Measurements from ENCODE around the gene PLA2G4F.

The PLA2G4F gene

GRCh38 chr15:42145546-42146455, 10.6 kb downstream of the PLA2G4F start:
- FAIRE-seq = no peak

- no peak for FAIRE-seq
Observed at GRCh38 chr15:42144841-42145375, 11.5 kb downstream of the PLA2G4F start.

- FAIRE-seq = no peak
Observed at GRCh38 chr15:42143866-42144625, 12.4 kb downstream of the PLA2G4F start.

DNA sequence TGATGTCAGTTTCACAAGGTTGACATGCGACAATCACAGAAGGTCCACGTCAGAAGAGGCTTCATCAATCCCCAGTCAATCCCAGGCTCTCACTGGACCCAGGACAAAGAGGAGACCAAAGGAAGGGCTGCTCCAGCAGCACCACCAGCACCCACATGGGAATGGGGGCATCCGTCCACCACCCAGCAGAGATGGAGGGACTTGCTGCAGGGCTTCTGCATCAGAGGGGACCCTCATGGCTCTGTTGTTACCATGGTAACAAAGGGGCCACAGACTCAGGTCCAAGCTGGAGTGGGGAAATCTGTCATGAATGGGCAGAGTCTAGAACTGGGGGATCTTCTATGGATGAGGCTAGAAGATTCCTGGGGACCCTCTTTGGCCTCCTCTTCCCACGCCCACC, 13.1 kb downstream of the PLA2G4F start:
- FAIRE-seq = no peak

- no peak for FAIRE-seq
Observed at GRCh38 chr15:42141795-42142667, 14.4 kb downstream of the PLA2G4F start.

DNA sequence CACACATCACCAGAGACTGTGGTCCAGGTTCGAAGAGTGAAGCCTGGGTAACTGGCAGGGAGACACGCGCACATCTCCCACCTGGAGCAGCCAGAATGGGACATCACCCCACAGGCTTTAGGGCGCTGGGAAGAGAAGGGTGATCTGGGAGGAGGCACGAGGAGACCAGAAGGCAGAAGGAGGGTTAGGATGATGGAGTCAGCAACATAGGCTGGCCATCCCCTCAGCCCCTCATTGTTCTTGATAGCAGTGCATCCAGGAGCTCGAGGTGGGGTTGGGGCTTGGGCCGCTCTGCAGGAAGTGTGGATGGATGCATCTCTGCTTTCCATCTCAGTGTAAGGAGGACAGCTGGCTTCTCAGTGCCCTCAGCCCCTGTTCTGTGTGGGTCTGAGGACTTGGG, 15.2 kb downstream of the PLA2G4F start:
- FAIRE-seq = no peak

DNA sequence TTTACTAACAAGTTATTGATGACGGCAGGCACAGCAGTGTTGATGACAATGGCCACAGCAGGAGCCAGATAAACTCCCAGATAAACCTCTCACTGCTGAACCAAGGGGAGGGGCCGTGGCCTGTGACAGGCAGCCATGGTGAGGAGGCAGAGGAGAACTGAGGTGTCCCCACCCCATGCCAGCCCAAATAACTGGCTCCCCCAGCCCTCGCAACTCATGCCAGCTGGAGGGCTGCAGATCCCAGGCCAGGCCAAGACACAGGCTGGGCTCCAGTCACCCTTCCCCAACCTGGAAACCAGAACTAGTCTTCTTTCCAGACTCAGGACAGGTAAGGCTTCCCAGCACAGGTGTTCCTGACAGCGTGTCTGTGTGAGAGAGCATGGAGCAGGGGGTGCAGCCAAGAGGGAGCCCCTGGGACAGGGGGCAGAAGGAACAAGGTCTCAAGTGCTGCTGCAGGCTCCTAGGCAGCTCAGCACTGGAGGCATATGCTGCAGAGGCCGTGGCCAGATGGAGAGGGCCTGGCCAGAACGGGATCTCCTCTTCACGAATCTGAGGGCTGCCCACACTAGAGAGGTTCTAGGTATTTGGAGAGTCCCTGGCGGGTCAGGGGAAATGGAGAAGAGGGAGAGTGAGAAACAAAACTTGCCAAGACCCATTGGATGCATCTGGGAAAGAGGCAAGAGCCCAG, 15.9 kb downstream of the PLA2G4F start:
- FAIRE-seq = no peak

- FAIRE-seq = no peak
Observed at GRCh38 chr15:42139596-42139995, 16.8 kb downstream of the PLA2G4F start.

DNA sequence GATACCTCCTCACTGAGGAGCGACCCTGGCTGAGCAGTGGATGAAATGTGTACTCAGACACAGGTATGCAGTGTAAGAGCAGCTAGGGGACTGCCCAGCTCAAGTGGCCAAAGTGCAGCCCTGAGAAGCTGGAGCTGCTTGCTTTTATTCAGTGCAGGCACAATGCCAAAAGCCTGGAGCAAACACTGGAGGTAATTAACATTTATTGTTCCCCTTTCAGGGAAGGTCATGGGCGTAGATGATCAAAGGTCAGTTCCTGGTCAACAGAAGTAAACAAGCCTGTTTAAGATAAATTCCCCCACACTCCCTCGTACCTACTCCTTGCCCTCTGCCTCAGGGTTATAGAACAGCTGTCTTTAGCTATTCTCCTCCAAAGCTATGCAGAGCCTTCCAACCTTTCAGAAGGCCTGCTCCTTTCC, 17.5 kb downstream of the PLA2G4F start:
- FAIRE-seq = no peak

DNA sequence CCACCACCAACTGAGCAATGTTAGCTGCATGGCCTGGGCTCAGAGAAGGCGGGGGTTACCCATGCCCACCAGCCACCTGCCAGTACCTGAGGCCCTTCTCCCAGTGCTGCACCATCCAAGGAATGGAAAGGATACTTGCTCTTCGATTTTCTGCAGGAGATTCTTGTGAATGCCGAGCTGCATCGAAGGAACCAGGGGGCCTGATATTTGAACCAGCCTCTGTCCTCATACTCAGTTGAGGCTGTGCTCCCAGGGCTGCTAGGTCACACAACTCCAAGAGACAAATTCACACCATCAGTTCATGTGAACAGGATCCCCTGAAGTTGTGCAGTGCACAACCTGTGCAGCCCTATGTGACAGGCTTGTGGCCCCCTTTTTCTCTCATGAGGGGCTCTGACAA, 18.0 kb downstream of the PLA2G4F start:
- no peak for FAIRE-seq

DNA sequence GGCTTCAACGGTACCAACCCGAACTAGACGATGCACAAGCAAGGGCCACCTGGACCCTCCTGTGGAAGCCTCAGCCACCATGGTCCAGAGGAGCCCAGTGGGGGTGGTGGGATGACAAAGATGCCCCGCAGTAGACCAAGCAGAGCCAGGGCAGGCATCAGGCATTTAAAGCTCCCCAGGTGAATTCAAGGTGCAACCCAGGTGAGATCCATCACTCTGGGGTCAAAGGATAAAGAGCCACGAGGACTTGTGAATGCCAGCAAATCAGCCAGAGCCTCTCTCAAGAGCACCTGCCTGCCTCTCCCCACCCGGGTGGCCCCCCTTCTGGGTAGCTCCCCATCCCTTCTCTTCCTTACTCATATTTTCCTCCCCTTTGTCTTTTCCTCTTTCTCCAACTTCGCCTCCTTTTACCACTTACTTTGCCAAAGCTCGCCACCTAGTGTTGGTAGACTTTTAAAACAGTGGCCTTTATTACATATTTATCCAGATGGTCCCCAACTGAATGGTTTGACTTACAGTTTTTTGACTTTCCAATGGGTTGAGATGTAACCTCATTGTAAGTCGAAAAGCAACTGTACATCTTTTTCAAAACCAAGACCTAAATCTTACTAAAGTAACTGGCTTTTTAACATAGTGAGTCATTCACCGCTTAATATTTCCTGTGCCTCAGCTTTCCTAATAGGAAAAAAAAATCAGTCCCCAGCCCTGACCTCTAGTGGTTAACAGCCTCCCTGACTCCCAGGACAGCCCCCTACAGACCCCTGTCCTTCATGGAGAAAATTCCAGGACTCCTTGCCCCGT, 18.8 kb downstream of the PLA2G4F start:
- peak; percentile 58 for FAIRE-seq

GRCh38 chr15:42136513-42136912, 19.9 kb downstream of the PLA2G4F start:
- no peak for FAIRE-seq

DNA sequence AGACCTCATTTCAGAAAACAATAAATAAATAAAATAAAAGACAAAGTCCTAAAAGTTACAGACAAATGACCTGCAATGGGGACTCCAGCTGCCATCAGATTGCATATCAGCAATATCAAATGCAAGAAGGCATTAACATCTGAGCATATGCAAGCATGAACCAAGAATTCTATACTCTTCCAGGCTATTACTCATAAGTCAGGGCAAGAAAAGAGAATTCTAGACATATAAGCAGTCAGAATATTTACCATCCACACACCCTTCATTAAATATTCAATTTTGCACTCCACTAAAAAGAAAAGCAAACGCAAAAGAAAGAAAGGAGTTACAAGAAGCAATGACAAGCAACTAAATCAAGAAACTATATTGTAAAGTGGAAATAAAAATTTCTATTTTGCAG, 21.1 kb downstream of the PLA2G4F start:
- FAIRE-seq = no peak

- FAIRE-seq = no peak
Observed at GRCh38 chr15:42134617-42135245, 21.7 kb downstream of the PLA2G4F start.

DNA sequence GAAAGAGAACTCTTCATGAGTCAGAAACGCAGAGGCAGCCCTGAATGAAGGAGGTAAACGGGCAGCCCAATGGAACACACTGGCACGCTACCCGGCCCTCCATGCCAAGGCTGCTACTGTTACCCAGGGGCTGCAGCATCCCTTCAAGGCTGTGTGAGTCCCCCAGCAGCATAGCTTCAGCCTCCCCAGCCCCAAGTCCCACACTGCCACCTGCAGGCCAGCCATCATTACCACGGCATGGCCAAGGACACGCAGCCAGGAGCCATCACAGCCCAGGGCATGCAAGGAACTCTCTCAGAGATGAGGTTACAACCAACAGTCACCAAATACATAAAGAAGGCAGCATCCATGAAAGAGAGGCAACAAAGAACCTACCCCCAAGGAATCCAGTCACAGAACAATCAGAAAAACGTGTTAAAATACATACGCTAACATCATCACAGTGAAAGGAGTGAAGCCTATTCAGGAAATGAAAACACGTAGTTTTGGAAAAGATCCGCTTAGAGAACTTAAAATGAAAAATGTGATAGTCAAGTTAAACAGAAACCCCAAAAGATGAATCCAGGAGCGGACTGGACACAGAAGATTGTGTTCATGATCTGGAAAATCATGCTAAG, 22.4 kb downstream of the PLA2G4F start:
- no peak for FAIRE-seq

GRCh38 chr15:42133356-42133755, 23.1 kb downstream of the PLA2G4F start:
- FAIRE-seq = no peak

DNA sequence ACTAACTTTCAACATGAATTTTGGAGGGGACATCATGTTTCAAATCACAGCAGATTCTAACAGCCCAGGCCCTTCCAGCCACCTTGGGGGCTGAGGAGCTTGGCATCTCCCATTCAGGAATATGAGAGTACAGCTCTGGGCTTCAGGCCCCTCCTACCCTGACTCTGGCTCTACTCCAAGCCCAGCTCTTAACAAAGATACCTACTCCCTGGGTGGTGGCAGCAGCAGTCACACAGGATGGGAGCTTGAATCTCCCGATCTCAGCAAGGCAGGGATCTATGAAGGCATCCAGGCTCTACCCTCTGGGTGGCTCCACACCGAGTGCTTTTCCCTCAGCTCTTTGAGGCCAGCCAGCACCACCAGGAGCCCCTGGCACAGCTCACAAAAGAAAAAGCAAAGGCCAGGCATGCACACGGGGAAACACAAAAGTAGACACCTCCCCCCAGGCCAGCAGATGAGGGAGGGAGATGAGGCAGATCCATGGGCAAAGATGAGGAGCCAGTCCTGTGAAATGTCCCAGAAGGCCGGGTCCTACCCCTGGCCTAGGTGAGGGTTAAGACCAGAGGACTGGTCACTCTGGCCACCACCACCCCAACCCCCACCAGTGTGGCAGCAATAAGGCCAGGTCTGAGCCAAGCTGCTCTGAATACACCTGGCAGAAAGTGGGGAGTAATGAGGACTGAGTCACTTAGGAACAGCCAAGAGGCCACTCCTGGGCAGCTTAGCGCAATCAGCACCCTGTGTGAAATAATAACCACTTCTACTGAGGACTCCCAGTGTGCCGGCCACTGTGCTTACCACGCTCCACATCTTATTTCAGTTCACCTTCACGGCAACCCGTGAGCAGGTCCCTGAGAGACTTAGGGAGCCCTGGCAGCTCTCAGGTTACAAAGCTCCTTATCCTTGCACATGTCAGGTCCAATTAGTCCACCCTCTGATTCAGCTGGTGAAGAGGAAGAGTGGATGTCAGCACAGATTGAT, 24.3 kb downstream of the PLA2G4F start:
- no peak for FAIRE-seq

DNA sequence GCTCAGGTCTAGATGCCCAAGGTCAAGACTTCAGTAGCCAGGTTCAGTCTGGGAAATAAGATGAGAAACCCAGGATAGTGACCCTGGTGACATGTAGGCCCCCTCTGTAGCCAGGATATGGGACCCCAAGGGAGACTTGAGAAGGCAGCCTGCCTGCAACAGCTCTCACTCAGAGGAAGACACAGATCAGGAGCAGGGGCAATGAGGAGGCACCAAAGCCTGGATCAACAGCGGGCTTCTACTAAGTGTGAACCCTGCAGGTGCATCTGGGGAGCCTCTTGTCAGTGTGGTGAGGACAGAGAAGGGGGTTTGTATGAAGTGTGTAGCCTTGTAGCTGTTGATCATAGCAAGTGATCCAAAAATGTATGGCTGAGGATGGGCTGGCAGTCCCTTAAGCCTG, 25.4 kb downstream of the PLA2G4F start:
- FAIRE-seq = no peak
